GM12878 (cell line): Measurements from ENCODE around the gene IHH.

ENCODE experiments used
- CTCF ChIP-seq, 3 experiments: IDR thresholded peaks in 2 of 3; conservative IDR thresholded peaks in 1 of 3; 2 replicates each; pipeline ENCODE4 v1.5.1; 2011; ENCODE audit warnings: low read depth in 3 of 3, low read length in 3 of 3, mild to moderate bottlenecking in 3 of 3, control low read depth in 2 of 3, moderate library complexity in 2 of 3, inconsistent platforms in 1 of 3, mixed read lengths in 1 of 3; ENCODE audit not compliant: control insufficient read depth in 2 of 3, insufficient read depth in 1 of 3; ENCODE audit errors: extremely low read depth in 1 of 3
- MYC ChIP-seq: IDR thresholded peaks from 2 replicates; pipeline ENCODE4 v1.6.1; 2011; ENCODE audit warnings: mild to moderate bottlenecking, low read length, moderate library complexity, inconsistent platforms; ENCODE audit not compliant: insufficient read depth, insufficient replicate concordance, insufficient read length, severe bottlenecking
- POLR2A ChIP-seq: IDR thresholded peaks from 2 replicates; pipeline ENCODE4 v1.6.1; 2011; ENCODE audit warnings: low read depth, mild to moderate bottlenecking, low read length
- POLR2AphosphoS5 ChIP-seq: IDR thresholded peaks from 2 replicates; pipeline ENCODE4 v1.6.1; 2011; ENCODE audit warnings: mild to moderate bottlenecking, low read length, inconsistent platforms
- RAD21 ChIP-seq: IDR thresholded peaks from 2 replicates; pipeline ENCODE4 v1.6.1; 2011; ENCODE audit warnings: mild to moderate bottlenecking, low read depth, low read length, moderate library complexity; ENCODE audit not compliant: insufficient read depth
- ZNF274 ChIP-seq: IDR thresholded peaks from one replicate; pipeline ENCODE4 v1.8.0; 2011; ENCODE audit not compliant: insufficient read length, insufficient read depth
- TF ChIP-seq, protein P1 (sequence below): fragments of 450-650 bp; IDR thresholded peaks from 2 replicates; pipeline ENCODE4 v1.6.1; 2018; ENCODE audit warnings: mild to moderate bottlenecking, low read depth, moderate library complexity; ENCODE audit not compliant: partially characterized antibody

GRCh38 chr2:219016721-219017120 is 44.0 kb downstream of the IHH start:
- TF ChIP-seq RAD21 (no peak), CTCF (IDR thresholded peaks at IDR 0.05 in 2 of 3, conservative IDR thresholded peaks at IDR 0.05 in 1 of 3; ENCODE audit: control insufficient read depth in 2 of 3, extremely low read depth in 1 of 3, insufficient read depth in 1 of 3, low read depth in 3 of 3, low read length in 3 of 3) (no peak), POLR2A (no peak), POLR2AphosphoS5 (no peak), MYC (no peak), ZNF274 (no peak)
- TF ChIP-seq, protein P1, sequence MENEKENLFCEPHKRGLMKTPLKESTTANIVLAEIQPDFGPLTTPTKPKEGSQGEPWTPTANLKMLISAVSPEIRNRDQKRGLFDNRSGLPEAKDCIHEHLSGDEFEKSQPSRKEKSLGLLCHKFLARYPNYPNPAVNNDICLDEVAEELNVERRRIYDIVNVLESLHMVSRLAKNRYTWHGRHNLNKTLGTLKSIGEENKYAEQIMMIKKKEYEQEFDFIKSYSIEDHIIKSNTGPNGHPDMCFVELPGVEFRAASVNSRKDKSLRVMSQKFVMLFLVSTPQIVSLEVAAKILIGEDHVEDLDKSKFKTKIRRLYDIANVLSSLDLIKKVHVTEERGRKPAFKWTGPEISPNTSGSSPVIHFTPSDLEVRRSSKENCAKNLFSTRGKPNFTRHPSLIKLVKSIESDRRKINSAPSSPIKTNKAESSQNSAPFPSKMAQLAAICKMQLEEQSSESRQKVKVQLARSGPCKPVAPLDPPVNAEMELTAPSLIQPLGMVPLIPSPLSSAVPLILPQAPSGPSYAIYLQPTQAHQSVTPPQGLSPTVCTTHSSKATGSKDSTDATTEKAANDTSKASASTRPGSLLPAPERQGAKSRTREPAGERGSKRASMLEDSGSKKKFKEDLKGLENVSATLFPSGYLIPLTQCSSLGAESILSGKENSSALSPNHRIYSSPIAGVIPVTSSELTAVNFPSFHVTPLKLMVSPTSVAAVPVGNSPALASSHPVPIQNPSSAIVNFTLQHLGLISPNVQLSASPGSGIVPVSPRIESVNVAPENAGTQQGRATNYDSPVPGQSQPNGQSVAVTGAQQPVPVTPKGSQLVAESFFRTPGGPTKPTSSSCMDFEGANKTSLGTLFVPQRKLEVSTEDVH = no peak
